UCSD-AML1 (cell line): ENCODE results near the gene CTRL.

Experiments
- DNase-seq: peaks from one replicate; lab custom pipeline; 2025; ENCODE audit not compliant: unreplicated experiment; lab: John Stamatoyannopoulos, UW

The CTRL gene

DNA sequence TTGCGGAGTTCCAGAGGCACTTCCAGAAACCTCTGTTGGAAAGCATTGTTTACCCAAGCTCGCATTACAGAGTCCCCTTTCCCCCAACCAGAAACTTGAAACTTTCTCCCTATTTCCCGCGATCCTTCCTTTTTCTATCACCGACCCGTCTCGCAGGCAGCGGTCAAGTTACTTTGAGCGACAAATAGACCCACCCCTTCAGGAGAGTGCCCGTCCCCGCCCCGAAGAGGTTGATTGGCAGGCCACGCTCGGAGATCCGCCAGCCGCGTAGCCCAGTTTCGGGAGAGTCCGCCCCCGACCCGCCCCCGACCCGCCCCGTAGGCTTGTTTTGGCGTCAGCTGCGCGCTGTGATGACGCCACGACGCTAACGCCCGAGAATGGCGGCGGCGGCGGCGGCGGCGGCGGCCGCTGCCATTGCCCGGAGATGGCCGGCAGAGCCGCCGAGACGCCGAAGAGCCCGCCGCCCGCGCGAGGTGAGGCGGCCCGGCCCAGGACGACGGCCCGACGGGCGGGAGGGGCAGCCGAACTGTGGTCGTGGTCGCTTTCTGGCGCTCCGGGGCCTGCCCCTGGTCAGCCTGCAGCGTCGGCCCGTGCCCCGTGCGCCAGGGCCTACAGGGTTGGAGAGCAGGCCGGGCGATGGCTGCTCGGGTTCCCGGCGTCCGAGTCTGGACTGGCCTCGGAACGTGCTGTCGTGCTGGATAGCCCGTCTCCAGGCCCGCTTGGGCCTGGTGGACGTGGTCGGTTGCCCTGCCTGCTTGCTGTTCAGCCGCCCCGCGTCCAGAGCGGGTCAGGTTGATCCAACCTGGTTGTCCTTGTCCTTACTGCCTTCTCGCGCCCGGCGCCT, 38.5 kb downstream of the CTRL start, which contains the start of gene PSKH1:
Gene PSKH1 (plus strand): TSS at position 356 of the 844 bp plus-strand sequence. CDS start 15,496 bp downstream, outside the sequence.
- peak; percentile 96 for DNase-seq

DNA sequence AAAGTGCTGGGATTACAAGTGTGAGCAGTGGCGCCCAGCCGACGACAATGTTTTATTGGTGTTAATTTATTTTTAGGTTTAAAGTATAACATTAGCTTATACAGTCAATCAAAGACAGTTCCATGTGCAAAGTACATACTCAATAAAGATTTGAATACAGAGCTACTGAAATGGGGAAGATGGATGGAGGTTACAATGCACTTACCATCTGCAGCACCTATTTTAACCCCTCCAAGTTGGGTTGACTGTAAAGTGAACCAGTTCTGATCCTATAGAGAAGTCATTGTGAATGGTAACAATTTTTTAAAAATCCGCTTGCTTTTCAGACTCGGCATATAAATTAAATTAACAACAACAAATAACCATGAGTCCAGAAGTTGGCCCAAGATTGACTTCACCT, 39.3 kb downstream of the CTRL start:
- DNase-seq, result no peak

DNA sequence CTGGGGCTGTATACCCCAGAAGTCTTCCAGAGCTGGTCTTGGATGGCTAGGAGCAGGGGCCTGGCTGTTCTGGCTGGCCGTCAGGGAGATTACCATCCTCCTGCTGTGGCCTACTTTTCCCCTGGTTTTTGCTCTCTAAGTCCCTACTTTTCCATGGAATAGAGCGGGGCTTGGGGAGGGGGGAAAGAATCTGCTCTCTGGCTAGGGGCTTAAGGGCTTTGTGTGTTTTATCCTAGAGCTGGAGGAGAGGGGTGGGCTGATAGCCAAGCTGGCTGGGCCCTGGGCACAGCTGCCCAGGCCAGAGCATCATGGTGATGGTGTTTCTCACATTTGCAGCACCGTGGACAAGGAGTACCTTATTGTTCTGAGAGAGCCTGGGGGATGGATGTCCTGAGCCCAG, 43.3 kb downstream of the CTRL start:
- no peak for DNase-seq

DNA sequence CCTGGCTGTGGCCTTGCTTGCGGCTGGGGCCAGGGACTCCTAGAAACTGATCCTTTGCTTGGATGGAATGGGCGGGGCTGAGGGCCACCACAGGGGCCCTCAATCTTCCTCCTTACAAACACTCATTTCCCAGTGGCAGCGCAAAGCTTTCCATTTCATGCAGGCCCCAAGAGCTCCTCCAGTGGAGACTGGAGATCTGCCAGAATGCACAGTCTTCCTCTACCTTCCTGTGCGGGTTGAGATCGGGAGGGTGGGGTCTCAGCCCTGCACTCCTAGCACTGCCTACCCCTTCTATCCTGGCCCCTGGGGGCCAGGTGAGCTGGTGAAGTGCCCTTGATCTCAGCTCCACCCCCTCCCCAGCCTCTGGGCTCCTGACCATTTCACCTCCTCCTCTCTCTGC, 45.3 kb downstream of the CTRL start:
- DNase-seq, result no peak

DNA sequence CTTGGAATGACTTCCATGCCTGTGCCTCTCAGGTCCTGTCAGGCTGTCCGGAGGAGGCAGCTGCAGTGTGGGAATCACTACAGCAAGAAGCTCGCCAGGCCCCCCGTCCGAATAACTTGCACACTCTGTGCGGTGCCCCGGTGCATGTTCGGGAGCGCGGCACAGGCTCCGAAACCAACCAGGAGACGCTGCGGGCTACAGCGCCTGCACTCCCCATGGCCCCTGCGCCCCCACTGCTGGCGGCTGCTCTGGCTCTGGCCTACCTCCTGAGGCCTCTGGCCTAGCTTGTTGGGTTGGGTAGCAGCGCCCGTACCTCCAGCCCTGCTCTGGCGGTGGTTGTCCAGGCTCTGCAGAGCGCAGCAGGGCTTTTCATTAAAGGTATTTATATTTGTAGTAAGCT, 45.7 kb downstream of the CTRL start:
- DNase-seq, result no peak

DNA sequence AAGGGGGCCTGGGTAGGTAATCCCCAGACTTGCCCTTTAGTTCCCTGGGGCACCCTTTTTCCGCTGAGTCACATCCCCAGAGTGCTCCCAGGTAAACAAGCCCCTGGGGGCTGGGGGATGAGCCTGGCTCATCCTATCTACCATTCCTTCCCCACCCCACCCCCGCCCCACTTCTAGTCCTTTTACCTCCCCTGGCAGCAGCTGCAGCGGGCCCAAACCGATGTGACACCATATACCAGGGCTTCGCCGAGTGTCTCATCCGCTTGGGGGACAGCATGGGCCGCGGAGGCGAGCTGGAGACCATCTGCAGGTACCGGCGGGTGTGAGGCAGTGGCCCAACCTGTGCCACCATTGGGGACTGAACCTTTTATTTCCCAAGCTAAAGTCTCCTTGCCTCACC, 46.1 kb downstream of the CTRL start:
- no peak for DNase-seq

DNA sequence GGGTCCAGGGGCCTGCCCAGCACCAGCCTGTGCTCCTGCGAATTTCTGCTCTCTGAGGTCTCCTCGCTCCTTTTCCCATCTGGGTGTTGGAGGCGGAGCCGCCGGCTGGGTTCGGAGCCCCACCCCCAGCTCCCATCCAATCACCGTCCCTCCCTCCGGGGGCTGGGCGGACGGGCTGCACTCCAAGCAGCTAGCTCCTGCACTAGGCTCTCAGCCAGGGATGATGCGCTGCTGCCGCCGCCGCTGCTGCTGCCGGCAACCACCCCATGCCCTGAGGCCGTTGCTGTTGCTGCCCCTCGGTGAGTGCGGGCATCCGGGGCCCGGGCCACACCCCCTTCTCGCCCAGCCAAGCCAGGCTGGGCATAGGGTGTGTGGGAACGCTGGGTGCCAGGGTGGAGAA, 47.0 kb downstream of the CTRL start, which contains the start of gene NRN1L:
Gene NRN1L (plus strand): TSS at position 202 of the 400 bp plus-strand sequence. CDS start 19 bp downstream, at position 221.
- DNase-seq, result no peak

DNA sequence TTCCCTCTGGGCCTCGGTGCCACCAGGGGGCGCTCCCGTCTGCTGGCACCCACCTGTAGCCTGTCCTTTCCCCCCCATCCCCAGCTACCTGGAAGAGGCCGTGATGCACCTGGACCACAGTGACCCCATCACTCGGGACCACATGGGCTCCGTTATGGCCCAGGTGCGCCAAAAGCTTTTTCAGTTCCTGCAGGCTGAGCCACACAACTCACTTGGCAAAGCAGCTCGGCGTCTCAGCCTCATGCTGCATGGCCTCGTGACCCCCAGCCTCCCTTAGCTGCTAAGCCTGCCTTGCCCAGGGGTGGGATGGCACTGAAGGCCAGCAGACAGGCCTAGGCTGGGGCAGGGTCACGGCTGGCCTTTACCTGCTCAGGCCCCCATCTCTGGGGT, 47.8 kb downstream of the CTRL start:
- DNase-seq, result peak; percentile 54

DNA sequence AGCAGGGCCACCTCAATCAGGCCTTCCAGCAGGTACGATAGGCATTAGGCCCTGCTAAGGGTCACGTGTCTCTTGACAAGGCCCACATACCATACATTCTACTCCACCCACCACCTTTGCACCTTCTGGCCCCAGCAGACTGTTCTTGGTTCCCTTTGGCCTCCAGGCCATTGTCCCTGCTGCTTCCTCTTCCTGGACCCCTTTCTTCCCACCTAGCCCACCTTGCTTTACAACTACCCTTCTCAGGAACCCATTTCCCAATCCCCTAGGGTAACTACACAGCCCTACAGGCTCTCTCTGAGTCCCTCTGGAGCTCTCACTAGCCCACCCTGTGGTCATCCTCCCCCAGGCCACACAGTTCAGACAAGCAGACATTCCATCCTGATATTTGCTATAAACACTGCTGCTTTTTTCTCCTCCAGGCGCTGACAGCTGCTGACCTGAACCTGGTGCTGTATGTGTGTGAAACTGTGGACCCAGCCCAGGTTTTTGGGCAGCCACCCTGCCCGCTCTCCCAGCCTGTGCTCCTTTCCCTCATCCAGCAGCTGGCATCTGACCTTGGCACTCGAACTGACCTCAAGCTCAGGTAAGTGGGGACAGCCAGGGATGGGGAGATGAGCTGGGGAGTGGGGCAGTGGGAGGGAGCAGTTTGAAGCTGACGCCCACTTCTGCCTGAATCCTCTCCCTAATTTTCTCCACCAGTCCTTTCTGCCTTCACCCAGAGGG, 48.4 kb downstream of the CTRL start:
- DNase-seq, result no peak

DNA sequence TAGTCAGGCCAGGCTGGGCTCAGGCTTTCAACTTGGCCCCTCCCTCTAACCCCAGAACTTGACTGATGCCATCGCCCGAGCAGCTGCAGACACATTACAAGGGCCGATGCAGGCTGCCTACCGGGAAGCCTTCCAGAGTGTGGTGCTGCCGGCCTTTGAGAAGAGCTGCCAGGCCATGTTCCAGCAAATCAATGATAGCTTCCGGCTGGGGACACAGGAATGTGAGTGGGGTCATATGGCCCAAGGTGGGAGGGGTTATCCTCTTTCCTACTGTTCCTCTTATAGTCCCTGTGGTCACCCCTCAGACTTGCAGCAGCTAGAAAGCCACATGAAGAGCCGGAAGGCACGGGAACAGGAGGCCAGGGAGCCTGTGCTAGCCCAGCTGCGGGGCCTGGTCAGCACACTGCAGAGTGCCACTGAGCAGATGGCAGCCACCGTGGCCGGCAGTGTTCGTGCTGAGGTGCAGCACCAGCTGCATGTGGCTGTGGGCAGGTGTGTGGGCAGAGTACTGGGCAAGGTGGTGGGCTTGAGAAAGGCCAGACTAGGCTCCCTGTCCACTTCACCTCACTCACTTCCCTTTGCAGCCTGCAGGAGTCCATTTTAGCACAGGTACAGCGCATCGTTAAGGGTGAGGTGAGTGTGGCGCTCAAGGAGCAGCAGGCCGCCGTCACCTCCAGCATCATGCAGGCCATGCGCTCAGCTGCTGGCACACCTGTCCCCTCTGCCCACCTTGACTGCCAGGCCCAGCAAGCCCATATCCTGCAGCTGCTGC, 49.1 kb downstream of the CTRL start:
- no peak for DNase-seq

DNA sequence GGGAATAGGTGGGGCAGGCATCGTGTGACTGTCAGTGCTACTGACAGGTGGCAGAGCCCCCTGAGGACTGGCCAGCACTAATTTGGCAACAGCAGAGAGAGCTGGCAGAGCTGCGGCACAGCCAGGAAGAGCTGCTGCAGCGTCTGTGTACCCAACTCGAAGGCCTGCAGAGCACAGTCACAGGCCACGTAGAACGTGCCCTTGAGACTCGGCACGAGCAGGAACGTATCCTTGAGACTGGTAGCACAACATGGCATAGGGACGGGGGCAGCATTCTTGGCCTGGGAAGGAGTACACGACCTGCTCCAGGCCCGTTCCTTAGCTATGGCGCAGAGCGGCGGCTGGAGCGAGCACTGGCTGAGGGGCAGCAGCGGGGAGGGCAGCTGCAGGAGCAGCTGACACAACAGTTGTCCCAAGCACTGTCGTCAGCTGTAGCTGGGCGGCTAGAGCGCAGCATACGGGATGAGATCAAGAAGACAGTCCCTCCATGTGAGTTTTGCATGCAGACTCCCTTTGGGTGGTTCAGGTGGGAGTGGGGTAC, 50.0 kb downstream of the CTRL start:
- no peak for DNase-seq

DNA sequence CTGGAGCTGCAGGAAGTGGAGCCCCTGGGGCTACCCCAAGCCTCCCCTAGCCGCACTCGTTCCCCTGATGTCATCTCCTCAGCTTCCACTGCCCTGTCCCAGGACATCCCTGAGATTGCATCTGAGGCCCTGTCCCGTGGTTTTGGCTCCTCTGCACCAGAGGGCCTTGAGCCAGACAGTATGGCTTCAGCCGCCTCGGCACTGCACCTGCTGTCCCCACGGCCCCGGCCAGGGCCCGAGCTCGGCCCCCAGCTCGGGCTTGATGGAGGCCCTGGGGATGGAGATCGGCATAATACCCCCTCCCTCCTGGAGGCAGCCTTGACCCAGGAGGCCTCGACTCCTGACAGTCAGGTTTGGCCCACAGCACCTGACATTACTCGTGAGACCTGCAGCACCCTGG, 51.1 kb downstream of the CTRL start:
- DNase-seq, result no peak

DNA sequence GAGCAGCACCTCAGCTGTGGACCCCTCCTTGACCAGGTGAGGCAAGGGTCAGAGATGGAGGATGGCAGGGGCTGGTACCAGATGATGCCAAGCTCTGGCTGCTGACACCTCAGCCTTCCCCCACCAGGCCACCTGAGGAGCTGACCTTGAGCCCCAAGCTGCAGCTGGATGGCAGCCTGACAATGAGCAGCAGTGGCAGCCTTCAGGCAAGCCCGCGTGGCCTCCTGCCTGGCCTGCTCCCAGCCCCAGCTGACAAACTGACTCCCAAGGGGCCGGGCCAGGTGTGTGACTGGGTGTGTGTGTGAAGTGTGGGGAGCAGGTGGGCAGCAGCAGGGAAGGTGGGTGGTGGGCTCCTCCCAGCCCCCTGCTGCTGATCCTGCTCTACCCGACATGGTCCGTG, 51.7 kb downstream of the CTRL start:
- no peak for DNase-seq
